Measurements from ENCODE around the gene SNX24. TPM values are rescaled to one million over a fixed set of nuclear protein-coding genes. Genes with fewer than 3 reads are reported as not detected.

SNX24 gene
- total RNA-seq, 1 donor = 0.54 TPM

- no peak for DNase-seq (ENCODE audit: low read depth in 2 of 3, low spot score in 2 of 3)
Measured at GRCh38 chr5:122915717-122916461, 70.5 kb downstream of the SNX24 start.

GRCh38 chr5:122916490-122916889, 71.1 kb downstream of the SNX24 start:
- DNase-seq (ENCODE audit: low read depth in 2 of 3, low spot score in 2 of 3) = no peak

GRCh38 chr5:122919969-122920368, 74.6 kb downstream of the SNX24 start:
- DNase-seq (ENCODE audit: low read depth in 2 of 3, low spot score in 2 of 3) = no peak

GRCh38 chr5:122921826-122922225, 76.4 kb downstream of the SNX24 start:
- no peak for DNase-seq (ENCODE audit: low read depth in 2 of 3, low spot score in 2 of 3)

GRCh38 chr5:122924203-122924602, 78.8 kb downstream of the SNX24 start:
- DNase-seq (ENCODE audit: low read depth in 2 of 3, low spot score in 2 of 3) = no peak

GRCh38 chr5:122924719-122925395, 79.4 kb downstream of the SNX24 start:
- no peak for DNase-seq (ENCODE audit: low read depth in 2 of 3, low spot score in 2 of 3)

- DNase-seq (ENCODE audit: low read depth in 2 of 3, low spot score in 2 of 3) = no peak
Measured at GRCh38 chr5:122929001-122929400, 83.6 kb downstream of the SNX24 start.

- no peak for DNase-seq (ENCODE audit: low read depth in 2 of 3, low spot score in 2 of 3)
Measured at GRCh38 chr5:122929980-122930379, 84.6 kb downstream of the SNX24 start.

GRCh38 chr5:122933956-122934355, 88.5 kb downstream of the SNX24 start:
- DNase-seq (ENCODE audit: low read depth in 2 of 3, low spot score in 2 of 3) = no peak

GRCh38 chr5:122936088-122936487, 90.7 kb downstream of the SNX24 start:
- DNase-seq (ENCODE audit: low read depth in 2 of 3, low spot score in 2 of 3) = no peak

GRCh38 chr5:122937914-122938313, 92.5 kb downstream of the SNX24 start:
- no peak for DNase-seq (ENCODE audit: low read depth in 2 of 3, low spot score in 2 of 3)

GRCh38 chr5:122940890-122941289, 95.5 kb downstream of the SNX24 start:
- no peak for DNase-seq (ENCODE audit: low read depth in 2 of 3, low spot score in 2 of 3)

- no peak for DNase-seq (ENCODE audit: low read depth in 2 of 3, low spot score in 2 of 3)
Measured at GRCh38 chr5:122941737-122942136, 96.3 kb downstream of the SNX24 start.

GRCh38 chr5:122942164-122942914, 96.9 kb downstream of the SNX24 start:
- no peak for DNase-seq (ENCODE audit: low read depth in 2 of 3, low spot score in 2 of 3)

GRCh38 chr5:122943050-122943698, 97.8 kb downstream of the SNX24 start:
- DNase-seq (ENCODE audit: low read depth in 2 of 3, low spot score in 2 of 3) = no peak

GRCh38 chr5:122944051-122944450, 98.6 kb downstream of the SNX24 start:
- no peak for DNase-seq (ENCODE audit: low read depth in 2 of 3, low spot score in 2 of 3)

- no peak for DNase-seq (ENCODE audit: low read depth in 2 of 3, low spot score in 2 of 3)
Measured at GRCh38 chr5:122947372-122947771, 102.0 kb downstream of the SNX24 start.

- DNase-seq (ENCODE audit: low read depth in 2 of 3, low spot score in 2 of 3) = no peak
Measured at GRCh38 chr5:122947772-122948171, 102.4 kb downstream of the SNX24 start.

- no peak for DNase-seq (ENCODE audit: low read depth in 2 of 3, low spot score in 2 of 3)
Measured at GRCh38 chr5:122948319-122948718, 102.9 kb downstream of the SNX24 start.

- DNase-seq (ENCODE audit: low read depth in 2 of 3, low spot score in 2 of 3) = no peak
Measured at GRCh38 chr5:122951658-122952057, 106.2 kb downstream of the SNX24 start.

- no peak for DNase-seq (ENCODE audit: low read depth in 2 of 3, low spot score in 2 of 3)
Measured at GRCh38 chr5:122954719-122955118, 109.3 kb downstream of the SNX24 start.
